H1 (cell line): ENCODE results near the gene ANKRD17.
A peak's percentile ranks its signal among the peaks of the same experiment; 100 is the strongest.

Source experiments
- CHD2 ChIP-seq: IDR thresholded peaks from 2 replicates; pipeline ENCODE4 v1.6.1; 2012; ENCODE audit warnings: low read length, improper control_type of control experiment
- EZH2 ChIP-seq: fragments of 200-600 bp; sonication (generic); IDR thresholded peaks from 2 replicates; pipeline ENCODE4 v1.7.1; 2012; ENCODE audit warnings: low read depth, mild to moderate bottlenecking, moderate library complexity, low read length, inconsistent platforms; ENCODE audit not compliant: severe bottlenecking
- GABPA ChIP-seq: IDR thresholded peaks from 2 replicates; pipeline ENCODE4 v1.6.1; 2011; ENCODE audit warnings: mild to moderate bottlenecking, low read length, moderate library complexity, borderline replicate concordance; ENCODE audit not compliant: insufficient read depth
- HDAC2 ChIP-seq, 2 experiments: fragments of 300-600 bp in 1 of 2; sonication (generic) in 1 of 2; IDR thresholded peaks; 2 replicates each; pipeline ENCODE4 v1.6.1; 2011 to 2012; ENCODE audit warnings: low read depth in 2 of 2, low read length in 2 of 2, mild to moderate bottlenecking in 2 of 2, moderate library complexity in 2 of 2, borderline replicate concordance in 1 of 2, inconsistent platforms in 1 of 2
- JUN ChIP-seq: IDR thresholded peaks from 2 replicates; pipeline ENCODE4 v1.6.1; 2011; ENCODE audit warnings: low read depth, mild to moderate bottlenecking, improper control_type of control experiment, low read length
- NRF1 ChIP-seq: IDR thresholded peaks from 2 replicates; pipeline ENCODE4 v1.6.1; 2011; ENCODE audit warnings: mild to moderate bottlenecking, low read depth, low read length, improper control_type of control experiment
- POLR2A ChIP-seq, 2 experiments: IDR thresholded peaks; 1 replicate in 1 of 2; 2 replicates in 1 of 2; pipeline ENCODE4 v1.6.1; 2011; ENCODE audit warnings: low read depth in 2 of 2, low read length in 2 of 2, mild to moderate bottlenecking in 2 of 2; ENCODE audit errors: control extremely low read depth in 1 of 2
- SIN3A ChIP-seq, 2 experiments: IDR thresholded peaks in 1 of 2; conservative IDR thresholded peaks in 1 of 2; 2 replicates each; pipeline ENCODE4 v1.6.1; 2011 to 2012; ENCODE audit warnings: low read length in 2 of 2, improper control_type of control experiment in 1 of 2, low read depth in 1 of 2, mild to moderate bottlenecking in 1 of 2
- TAF1 ChIP-seq: IDR thresholded peaks from 2 replicates; pipeline ENCODE4 v1.6.1; 2011; ENCODE audit warnings: mild to moderate bottlenecking, low read depth, low read length
- TBP ChIP-seq: IDR thresholded peaks from 2 replicates; pipeline ENCODE4 v1.6.1; 2011; ENCODE audit warnings: low read depth, low read length, improper control_type of control experiment
- TF ChIP-seq, protein P1 (sequence below), 3 experiments: IDR thresholded peaks; 1 replicate in 2 of 3; 2 replicates in 1 of 3; pipeline versions ENCODE4 v1.5.1 to v1.6.1; 2011; ENCODE audit warnings: low read length in 3 of 3, mild to moderate bottlenecking in 3 of 3, inconsistent platforms in 2 of 3, low read depth in 1 of 3, moderate library complexity in 1 of 3; ENCODE audit not compliant: insufficient read depth in 1 of 3; ENCODE audit errors: control extremely low read depth in 1 of 3
- TF ChIP-seq, protein P2 (sequence below): IDR thresholded peaks from 2 replicates; pipeline ENCODE4 v1.6.1; 2011; ENCODE audit warnings: low read length, improper control_type of control experiment

DNA sequence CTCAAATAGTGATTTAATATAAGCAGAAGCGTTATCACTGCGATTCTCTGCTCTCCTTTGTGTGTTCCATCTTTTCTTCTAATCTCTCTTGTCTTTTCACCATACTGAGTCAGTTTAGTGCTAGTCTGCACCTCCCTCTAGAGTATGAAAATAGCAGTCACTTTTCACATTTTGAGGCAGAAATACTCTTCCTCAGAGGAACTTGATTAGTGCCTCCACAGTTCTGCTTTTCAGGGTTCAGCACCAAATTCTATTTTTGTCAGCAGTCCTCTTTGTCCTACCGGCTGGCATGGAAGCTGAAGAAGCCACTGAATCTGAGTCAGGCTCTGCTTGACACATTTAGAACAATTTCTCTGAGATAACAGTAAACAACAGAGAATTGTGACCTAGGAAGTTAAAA lies 49.7 kb upstream of the ANKRD17 start:
- TF ChIP-seq, protein P1, sequence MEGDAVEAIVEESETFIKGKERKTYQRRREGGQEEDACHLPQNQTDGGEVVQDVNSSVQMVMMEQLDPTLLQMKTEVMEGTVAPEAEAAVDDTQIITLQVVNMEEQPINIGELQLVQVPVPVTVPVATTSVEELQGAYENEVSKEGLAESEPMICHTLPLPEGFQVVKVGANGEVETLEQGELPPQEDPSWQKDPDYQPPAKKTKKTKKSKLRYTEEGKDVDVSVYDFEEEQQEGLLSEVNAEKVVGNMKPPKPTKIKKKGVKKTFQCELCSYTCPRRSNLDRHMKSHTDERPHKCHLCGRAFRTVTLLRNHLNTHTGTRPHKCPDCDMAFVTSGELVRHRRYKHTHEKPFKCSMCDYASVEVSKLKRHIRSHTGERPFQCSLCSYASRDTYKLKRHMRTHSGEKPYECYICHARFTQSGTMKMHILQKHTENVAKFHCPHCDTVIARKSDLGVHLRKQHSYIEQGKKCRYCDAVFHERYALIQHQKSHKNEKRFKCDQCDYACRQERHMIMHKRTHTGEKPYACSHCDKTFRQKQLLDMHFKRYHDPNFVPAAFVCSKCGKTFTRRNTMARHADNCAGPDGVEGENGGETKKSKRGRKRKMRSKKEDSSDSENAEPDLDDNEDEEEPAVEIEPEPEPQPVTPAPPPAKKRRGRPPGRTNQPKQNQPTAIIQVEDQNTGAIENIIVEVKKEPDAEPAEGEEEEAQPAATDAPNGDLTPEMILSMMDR (IDR thresholded peaks at IDR 0.05; ENCODE audit: control extremely low read depth in 1 of 3, insufficient read depth in 1 of 3, low read depth in 1 of 3, low read length in 3 of 3): peak in 1 of 3 experiments; percentile 38; a peak in 1 of 4 replicates
- TF ChIP-seq JUN: no peak
- no peak for TF ChIP-seq CHD2
- TF ChIP-seq EZH2: no peak
- TF ChIP-seq, protein P2, sequence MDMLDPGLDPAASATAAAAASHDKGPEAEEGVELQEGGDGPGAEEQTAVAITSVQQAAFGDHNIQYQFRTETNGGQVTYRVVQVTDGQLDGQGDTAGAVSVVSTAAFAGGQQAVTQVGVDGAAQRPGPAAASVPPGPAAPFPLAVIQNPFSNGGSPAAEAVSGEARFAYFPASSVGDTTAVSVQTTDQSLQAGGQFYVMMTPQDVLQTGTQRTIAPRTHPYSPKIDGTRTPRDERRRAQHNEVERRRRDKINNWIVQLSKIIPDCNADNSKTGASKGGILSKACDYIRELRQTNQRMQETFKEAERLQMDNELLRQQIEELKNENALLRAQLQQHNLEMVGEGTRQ: no peak
- TF ChIP-seq TAF1: no peak
- no peak for TF ChIP-seq POLR2A (IDR thresholded peaks at IDR 0.05; ENCODE audit: control extremely low read depth in 1 of 2, low read depth in 2 of 2, low read length in 2 of 2)
- no peak for TF ChIP-seq NRF1
- no peak for TF ChIP-seq TBP
- TF ChIP-seq SIN3A (conservative IDR thresholded peaks at IDR 0.05 in 1 of 2, IDR thresholded peaks at IDR 0.05 in 1 of 2; ENCODE audit: low read depth in 1 of 2, low read length in 2 of 2): no peak
- no peak for TF ChIP-seq HDAC2 (IDR thresholded peaks at IDR 0.05; ENCODE audit: borderline replicate concordance in 1 of 2, low read depth in 2 of 2, low read length in 2 of 2)
- no peak for TF ChIP-seq GABPA
